Neural cell (in vitro differentiated cells): Measurements from ENCODE around the gene C2CD2.

Experiments used
- CTCF ChIP-seq: fragments of 450-650 bp; IDR thresholded peaks from 2 replicates; pipeline ENCODE4 v1.5.1; 2014; ENCODE audit warnings: antibody characterized with exemption, mild to moderate bottlenecking, moderate library complexity; ENCODE audit not compliant: poor library complexity, severe bottlenecking
- EZH2 ChIP-seq: fragments of 200-600, 300-800 bp; shearing (Covaris generic), sonication (generic); IDR thresholded peaks from 2 replicates; pipeline ENCODE4 v1.6.1; 2014; ENCODE audit warnings: antibody characterized with exemption, low read length, borderline replicate concordance, mild to moderate bottlenecking; ENCODE audit not compliant: insufficient read depth, poor library complexity, severe bottlenecking

GRCh38 chr21:41955516-41955915, 1.7 kb upstream of the C2CD2 start:
- no peak for TF ChIP-seq CTCF
- no peak for TF ChIP-seq EZH2
